Kidney glomerular epithelial cell (primary cell): ENCODE results near the gene DMRT1.

Experiments
- DNase-seq: peaks from one replicate; lab custom pipeline; 2025; lab: John Stamatoyannopoulos, UW

Gene DMRT1

GRCh38 chr9:922731-923130, 81.2 kb downstream of the DMRT1 start:
- DNase-seq, result no peak

GRCh38 chr9:926976-927375, 85.5 kb downstream of the DMRT1 start:
- DNase-seq, result no peak

GRCh38 chr9:928363-929042, 87.0 kb downstream of the DMRT1 start:
- DNase-seq, result peak; percentile 75

GRCh38 chr9:929719-930118, 88.2 kb downstream of the DMRT1 start:
- no peak for DNase-seq

GRCh38 chr9:933356-933755, 91.9 kb downstream of the DMRT1 start:
- no peak for DNase-seq

GRCh38 chr9:935348-935965, 94.0 kb downstream of the DMRT1 start:
- DNase-seq, result peak; percentile 31

GRCh38 chr9:942805-943580, 101.5 kb downstream of the DMRT1 start:
- no peak for DNase-seq

GRCh38 chr9:947985-948384, 106.5 kb downstream of the DMRT1 start:
- no peak for DNase-seq

- no peak for DNase-seq
These were observed 107.0 kb downstream of the DMRT1 start for GRCh38 chr9:948497-948896.

- no peak for DNase-seq
These were observed 108.6 kb downstream of the DMRT1 start for GRCh38 chr9:950139-950538.

GRCh38 chr9:952546-952945, 111.0 kb downstream of the DMRT1 start:
- peak; percentile 17 for DNase-seq

- no peak for DNase-seq
These were observed 117.6 kb downstream of the DMRT1 start for GRCh38 chr9:959105-959504.

GRCh38 chr9:959914-960313, 118.4 kb downstream of the DMRT1 start:
- DNase-seq, result no peak

GRCh38 chr9:962023-962422, 120.5 kb downstream of the DMRT1 start:
- peak; percentile 37 for DNase-seq

GRCh38 chr9:965497-965896, 124.0 kb downstream of the DMRT1 start:
- DNase-seq, result no peak

- DNase-seq, result no peak
These were observed 125.4 kb downstream of the DMRT1 start for GRCh38 chr9:966870-967269.

- no peak for DNase-seq
These were observed 125.9 kb downstream of the DMRT1 start for GRCh38 chr9:967436-967835.

GRCh38 chr9:967903-968641, 126.6 kb downstream of the DMRT1 start:
- DNase-seq, result peak; percentile 30

- no peak for DNase-seq
These were observed 128.0 kb downstream of the DMRT1 start for GRCh38 chr9:969310-970150.

GRCh38 chr9:970151-970996, 128.9 kb downstream of the DMRT1 start:
- no peak for DNase-seq
